C4-2B (cell line): ENCODE measurements around the gene CETN3.

Experiments used
- CTCF ChIP-seq: fragments of 450-650 bp; conservative IDR thresholded peaks from 2 replicates; pipeline ENCODE4 v1.5.1; 2017; ENCODE audit warnings: mild to moderate bottlenecking
- ZFX ChIP-seq: fragments of 450-650 bp; IDR thresholded peaks from 2 replicates; pipeline ENCODE4 v1.6.1; 2017

GRCh38 chr5:90438100-90438499 is 28.5 kb upstream of the CETN3 start:
- TF ChIP-seq CTCF = no peak
- no peak for TF ChIP-seq ZFX
